Activated naive CD4-positive, alpha-beta T cell treated with anti-CD3 and anti-CD28 coated beads, Interleukin-2, amount 50 U/mL, for 72 hours (primary cell): ENCODE results near the gene MEI1. TPM values are rescaled to one million over a fixed set of nuclear protein-coding genes. Genes with fewer than 3 reads are reported as not detected.
A peak's percentile ranks its signal among the peaks of the same experiment; 100 is the strongest.

Experiments used
- ATAC-seq, 2 donors: fragments of 150-1000 bp; cut with Tn5 transposase; 2 replicates each; pipeline ENCODE4 v1.10.0; 2021; ENCODE audit warnings: mild to moderate bottlenecking in 2 of 2, moderate library complexity in 2 of 2
- DNase-seq, 2 donors: peaks; one replicate each; pipeline ENCODE4 v3.0.0; 2021 to 2022; ENCODE audit warnings: low spot score in 2 of 2
- H3K27ac Mint-ChIP-seq, 2 donors: one replicate each; pipeline ENCODE4 v1.8.0; 2022; ENCODE audit warnings: mild to moderate bottlenecking in 2 of 2, mixed read lengths in 2 of 2
- H3K36me3 Mint-ChIP-seq, 2 donors: one replicate each; pipeline ENCODE4 v1.8.0; 2022; ENCODE audit warnings: mixed read lengths in 2 of 2
- H3K9me3 Mint-ChIP-seq, 2 donors: one replicate each; pipeline ENCODE4 v1.8.0; 2022; ENCODE audit warnings: mixed read lengths in 2 of 2
- total RNA-seq, 2 donors: library from RNA; stranded (reverse); gene quantifications; one replicate each; pipeline ENCODE4 v1.2.3, GENCODE V29; 2022

MEI1 gene
- total RNA-seq, 2 donors from 2014 or later = 28.3 to 36.9 TPM

GRCh38 chr22:41793871-41794270 lies 94.6 kb downstream of the MEI1 start:
- Mint-ChIP-seq H3K9me3 (no peaks in the 10 kb centered on the region), H3K36me3 (peaks cover 0 to 11% of the 10 kb centered on the region in 2 donors), H3K27ac (no peak overlapping the region)
- ATAC-seq = no peak
- DNase-seq = no peak

GRCh38 chr22:41798736-41799135 lies 99.4 kb downstream of the MEI1 start:
- Mint-ChIP-seq H3K9me3 (no peaks in the 10 kb centered on the region), H3K27ac (peak overlapping the region in 1 of 2 donors; percentile 93), H3K36me3 (peaks cover 10 to 21% of the 10 kb centered on the region in 2 donors)
- DNase-seq = no peak
- no peak for ATAC-seq

GRCh38 chr22:41799486-41800347 lies 100.4 kb downstream of the MEI1 start:
- H3K27ac Mint-ChIP-seq = peak overlapping the region; percentile 93 to 95
- H3K36me3 Mint-ChIP-seq = peaks cover 12 to 21% of the 10 kb centered on the region in 2 donors
- H3K9me3 Mint-ChIP-seq = no peaks in the 10 kb centered on the region
- ATAC-seq (peak; percentile 21 to 31), DNase-seq (peak; percentile 33 to 66)

DNA sequence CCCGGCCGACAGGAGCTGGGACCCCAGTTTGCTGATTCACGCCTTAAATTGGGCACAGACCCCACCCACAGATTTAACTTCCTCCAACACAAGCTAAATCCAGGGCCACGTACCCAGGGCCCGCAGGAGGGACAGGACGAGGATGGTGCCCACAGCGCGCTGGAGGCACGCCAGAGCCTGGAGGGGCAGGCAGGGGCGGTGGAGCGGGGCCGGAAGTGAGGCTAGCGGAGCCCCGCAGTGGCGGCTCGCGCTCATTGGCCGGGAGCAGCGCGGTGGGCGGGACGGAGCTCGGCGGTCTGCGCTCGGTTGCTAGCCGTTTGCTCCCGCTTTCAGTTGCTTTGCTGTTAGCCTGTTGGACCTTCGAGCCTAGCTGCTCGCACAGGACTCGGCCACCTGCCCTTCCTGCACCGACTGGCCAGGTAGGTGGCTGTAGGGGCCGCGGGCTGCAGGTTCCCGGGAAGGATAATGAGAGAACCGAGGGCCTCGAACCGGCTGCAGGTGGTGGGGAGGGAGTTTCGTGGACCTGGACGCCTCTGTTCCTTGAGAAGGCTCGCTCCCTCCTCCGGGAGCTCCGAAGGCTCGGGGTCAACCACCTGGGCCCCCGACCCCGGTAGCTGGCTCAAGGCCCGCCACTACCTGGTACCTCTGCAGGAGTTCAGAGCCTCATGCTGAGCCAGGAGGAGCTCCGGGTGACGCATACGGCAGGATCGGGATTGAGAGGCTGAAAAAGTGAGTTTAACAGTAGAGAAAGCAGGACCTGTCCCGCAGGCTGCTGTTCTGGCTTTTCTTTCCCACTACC lies 101.2 kb downstream of the MEI1 start, which contains the start of gene CCDC134:
Gene CCDC134 (plus strand): TSS at position 332 of the 799 bp plus-strand sequence. CDS start 8,212 bp downstream, outside the sequence.
- H3K36me3 Mint-ChIP-seq = peaks cover 12 to 21% of the 10 kb centered on the region in 2 donors
- ATAC-seq (peak; percentile 97 to 99), DNase-seq (peak; percentile 91 to 95)
- peak within 1 kb of the TSS; percentile 93 to 95 for H3K27ac Mint-ChIP-seq
- H3K9me3 Mint-ChIP-seq = no peaks in the 10 kb centered on the region

- peaks cover 12 to 21% of the 10 kb centered on the region in 2 donors for H3K36me3 Mint-ChIP-seq
- H3K9me3 Mint-ChIP-seq = no peaks in the 10 kb centered on the region
- DNase-seq = no peak
- ATAC-seq = no peak
- peak overlapping the region; percentile 93 to 95 for H3K27ac Mint-ChIP-seq
Observed at GRCh38 chr22:41801147-41801819, 102.0 kb downstream of the MEI1 start.

DNA sequence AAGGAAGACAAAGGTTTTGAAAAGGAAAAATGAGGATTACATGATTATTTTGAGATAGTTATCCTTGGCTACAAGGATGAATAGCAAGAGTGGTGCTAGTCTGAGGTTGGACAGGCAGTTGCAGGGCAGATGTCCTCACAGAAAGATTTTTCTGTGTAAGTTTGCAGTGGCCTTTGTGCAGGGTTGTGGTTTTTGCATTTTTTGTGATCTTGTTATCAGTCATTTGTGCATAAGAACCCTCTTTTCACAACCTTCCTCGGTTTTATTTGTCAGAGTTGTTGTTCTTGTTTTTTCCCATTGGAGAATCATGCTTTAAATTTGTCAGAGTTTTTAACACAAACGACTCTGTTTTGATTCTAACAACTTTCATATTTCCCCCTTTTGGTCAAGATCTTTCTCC lies 102.6 kb downstream of the MEI1 start:
- ATAC-seq = no peak
- H3K27ac Mint-ChIP-seq = peak overlapping the region in 1 of 2 donors; percentile 93
- H3K36me3 Mint-ChIP-seq = peaks cover 12 to 21% of the 10 kb centered on the region in 2 donors
- no peak for DNase-seq
- no peaks in the 10 kb centered on the region for H3K9me3 Mint-ChIP-seq

DNA sequence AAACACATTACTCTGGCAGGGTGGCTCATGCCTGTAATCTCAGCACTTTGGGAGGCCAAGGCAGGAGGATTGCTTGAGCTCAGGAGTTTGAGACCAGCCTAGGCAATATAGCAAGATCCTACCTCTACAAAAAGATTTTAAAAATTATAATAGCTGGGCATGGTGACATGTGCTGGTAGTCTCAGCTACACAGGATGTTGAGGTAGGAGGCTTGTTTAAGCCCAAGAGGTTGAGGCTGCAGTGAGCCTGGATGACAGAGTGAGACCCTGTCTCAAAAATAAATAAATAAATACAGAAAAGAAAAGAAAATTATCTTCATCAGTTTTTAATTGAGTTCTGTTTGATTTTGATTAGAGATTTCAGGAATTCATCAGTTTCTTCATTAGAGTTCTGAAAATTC lies 106.3 kb downstream of the MEI1 start:
- H3K9me3 Mint-ChIP-seq = no peaks in the 10 kb centered on the region
- DNase-seq = no peak
- no peak for ATAC-seq
- peaks cover 12 to 15% of the 10 kb centered on the region in 2 donors for H3K36me3 Mint-ChIP-seq
- no peak overlapping the region for H3K27ac Mint-ChIP-seq

GRCh38 chr22:41808400-41808799 lies 109.1 kb downstream of the MEI1 start:
- H3K9me3 Mint-ChIP-seq = no peaks in the 10 kb centered on the region
- no peak for ATAC-seq
- no peak overlapping the region for H3K27ac Mint-ChIP-seq
- H3K36me3 Mint-ChIP-seq = peaks cover 0 to 6% of the 10 kb centered on the region in 2 donors
- DNase-seq = no peak

- no peak for DNase-seq
- no peaks in the 10 kb centered on the region for H3K9me3 Mint-ChIP-seq
- peak overlapping the region in 1 of 2 donors; percentile 61 for H3K27ac Mint-ChIP-seq
- no peaks in the 10 kb centered on the region for H3K36me3 Mint-ChIP-seq
- ATAC-seq = no peak
Observed at GRCh38 chr22:41810022-41810421, 110.7 kb downstream of the MEI1 start.

DNA sequence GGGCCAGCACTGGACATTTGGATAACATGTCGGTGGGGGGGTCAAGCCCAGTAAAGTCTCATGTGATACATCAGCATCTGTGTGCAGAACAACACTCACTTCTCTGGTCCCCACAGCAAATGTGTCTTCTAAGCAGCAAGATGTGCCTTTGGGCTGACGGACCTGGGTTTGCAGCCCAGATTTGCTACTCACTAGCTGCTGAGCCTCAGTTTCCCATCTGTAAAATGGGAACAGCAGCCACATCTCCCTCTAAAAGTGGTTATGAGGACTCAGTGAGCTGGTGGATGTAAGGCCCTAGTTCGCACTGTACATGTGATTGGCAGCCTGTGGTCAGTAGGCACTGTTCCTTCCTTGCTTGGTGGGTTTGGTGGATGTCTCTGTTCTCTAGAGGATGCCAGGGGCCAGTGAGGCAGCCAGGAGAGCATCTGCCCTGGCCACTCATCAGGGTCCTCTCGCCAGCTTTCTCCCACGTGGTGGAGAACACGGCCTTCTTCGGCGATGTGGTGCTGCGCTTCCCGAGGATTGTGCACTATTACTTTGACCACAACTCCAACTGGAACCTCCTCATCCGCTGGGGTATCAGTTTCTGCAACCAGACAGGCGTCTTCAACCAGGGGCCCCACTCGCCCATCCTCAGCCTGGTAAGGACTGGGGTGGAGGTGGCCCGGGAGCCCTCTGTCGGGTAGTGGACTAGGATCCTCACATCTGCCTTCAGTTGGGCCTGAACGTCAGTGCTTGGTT lies 113.7 kb downstream of the MEI1 start:
- Mint-ChIP-seq H3K36me3 (no peaks in the 10 kb centered on the region), H3K9me3 (no peaks in the 10 kb centered on the region), H3K27ac (peak overlapping the region in 1 of 2 donors; percentile 4)
- DNase-seq (no peak), ATAC-seq (no peak)

DNA sequence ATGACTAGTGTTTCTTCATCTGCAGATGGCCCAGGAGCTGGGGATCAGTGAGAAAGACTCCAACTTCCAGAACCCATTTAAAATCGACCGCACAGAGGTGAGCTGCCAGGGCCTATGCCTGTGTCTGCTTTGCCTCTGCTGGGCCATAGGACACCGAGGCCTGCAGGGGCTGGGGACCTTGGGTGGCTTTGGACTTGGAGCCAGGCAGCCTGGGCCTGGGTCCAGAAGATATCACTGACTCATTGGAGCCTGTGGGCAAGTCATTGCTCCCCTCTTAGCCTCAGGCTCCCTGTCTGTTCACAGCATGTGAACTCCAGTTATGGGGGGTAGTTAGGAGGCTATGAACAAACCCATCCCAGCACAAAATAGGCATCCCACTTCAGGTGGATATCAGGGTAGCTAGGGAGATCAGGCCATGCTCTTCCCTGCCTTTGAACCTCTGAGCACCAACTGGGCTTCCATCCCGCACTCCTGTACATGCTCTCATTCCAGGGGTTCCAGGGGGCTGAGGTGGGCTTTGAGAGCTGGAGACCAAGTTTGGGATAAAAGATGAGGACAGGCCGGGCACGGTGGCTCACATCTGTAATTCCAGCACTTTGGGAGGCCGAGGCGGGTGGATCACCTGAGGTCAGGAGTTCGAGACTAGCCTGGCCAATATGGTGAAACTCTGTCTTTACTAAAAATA lies 114.6 kb downstream of the MEI1 start:
- H3K9me3 Mint-ChIP-seq = no peaks in the 10 kb centered on the region
- no peaks in the 10 kb centered on the region for H3K36me3 Mint-ChIP-seq

GRCh38 chr22:41815716-41816115 lies 116.4 kb downstream of the MEI1 start:
- no peak for ATAC-seq
- no peak overlapping the region for H3K27ac Mint-ChIP-seq
- no peak for DNase-seq
- H3K36me3 Mint-ChIP-seq = no peaks in the 10 kb centered on the region
- no peaks in the 10 kb centered on the region for H3K9me3 Mint-ChIP-seq

More for the DNA sequence above, 114.6 kb downstream of the MEI1 start:
- DNase-seq (no peak), ATAC-seq (no peak)
- peak overlapping the region; percentile 10 to 22 for H3K27ac Mint-ChIP-seq

- no peaks in the 10 kb centered on the region for H3K36me3 Mint-ChIP-seq
- H3K9me3 Mint-ChIP-seq = no peaks in the 10 kb centered on the region
- ATAC-seq (no peak), DNase-seq (no peak)
- no peak overlapping the region for H3K27ac Mint-ChIP-seq
Observed at GRCh38 chr22:41816241-41816640, 116.9 kb downstream of the MEI1 start.

GRCh38 chr22:41816871-41817270 lies 117.6 kb downstream of the MEI1 start:
- Mint-ChIP-seq H3K36me3 (no peaks in the 10 kb centered on the region), H3K27ac (no peak overlapping the region), H3K9me3 (no peaks in the 10 kb centered on the region)
- ATAC-seq (peak in 1 of 2 donors; percentile 34), DNase-seq (no peak)

DNA sequence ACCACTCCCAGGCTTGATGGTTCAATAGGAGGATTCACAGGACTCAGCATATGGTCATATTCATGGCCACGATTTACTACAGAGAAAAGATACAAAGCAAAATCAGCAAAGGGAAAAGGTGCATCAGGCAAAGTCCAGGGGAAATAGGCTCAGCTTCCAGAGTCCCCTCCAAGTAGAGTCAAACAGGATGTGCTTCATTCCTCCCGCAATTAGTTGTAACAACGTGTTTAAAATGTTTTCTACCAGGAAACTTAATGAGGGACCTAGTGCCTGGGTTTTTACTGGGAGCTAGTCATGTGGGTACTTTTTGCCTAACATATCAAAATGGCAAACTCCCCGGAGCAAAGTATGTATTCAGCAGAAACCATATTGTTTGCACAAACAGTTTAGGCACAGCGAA lies 118.7 kb downstream of the MEI1 start:
- Mint-ChIP-seq H3K36me3 (no peaks in the 10 kb centered on the region), H3K9me3 (no peaks in the 10 kb centered on the region), H3K27ac (no peak overlapping the region)
- no peak for DNase-seq
- ATAC-seq = no peak

- no peak overlapping the region for H3K27ac Mint-ChIP-seq
- no peak for DNase-seq
- ATAC-seq = no peak
- no peaks in the 10 kb centered on the region for H3K9me3 Mint-ChIP-seq
- no peaks in the 10 kb centered on the region for H3K36me3 Mint-ChIP-seq
Observed at GRCh38 chr22:41818596-41818995, 119.3 kb downstream of the MEI1 start.
